ENCODE measurements around the gene TDRD7. TPM values are rescaled to one million over a fixed set of nuclear protein-coding genes. Genes with fewer than 3 reads are reported as not detected.

TDRD7 gene
- polyA plus RNA-seq, 1 experiment = 8.2 TPM

- Histone ChIP-seq H3K27me3 (ENCODE audit: control insufficient read depth, insufficient read depth, low read length) (no peaks in the 10 kb centered on the region), H3K9me3 (ENCODE audit: control insufficient read depth, insufficient read depth, low read length) (no peaks in the 10 kb centered on the region; the same call in 1 of the 2 replicates), H3K27ac (ENCODE audit: low read depth, low read length) (no peak overlapping the region), H3K4me3 (ENCODE audit: low read depth, low read length) (no peak overlapping the region)
- ChIA-PET POLR2A (no interaction called here), CTCF (interaction anchor here (3.2 kb wide), 1 partner anchor 18 kb away, joined by 13 read pairs; no protein-coding TSS in a partner anchor)
- TF ChIP-seq, protein P1, sequence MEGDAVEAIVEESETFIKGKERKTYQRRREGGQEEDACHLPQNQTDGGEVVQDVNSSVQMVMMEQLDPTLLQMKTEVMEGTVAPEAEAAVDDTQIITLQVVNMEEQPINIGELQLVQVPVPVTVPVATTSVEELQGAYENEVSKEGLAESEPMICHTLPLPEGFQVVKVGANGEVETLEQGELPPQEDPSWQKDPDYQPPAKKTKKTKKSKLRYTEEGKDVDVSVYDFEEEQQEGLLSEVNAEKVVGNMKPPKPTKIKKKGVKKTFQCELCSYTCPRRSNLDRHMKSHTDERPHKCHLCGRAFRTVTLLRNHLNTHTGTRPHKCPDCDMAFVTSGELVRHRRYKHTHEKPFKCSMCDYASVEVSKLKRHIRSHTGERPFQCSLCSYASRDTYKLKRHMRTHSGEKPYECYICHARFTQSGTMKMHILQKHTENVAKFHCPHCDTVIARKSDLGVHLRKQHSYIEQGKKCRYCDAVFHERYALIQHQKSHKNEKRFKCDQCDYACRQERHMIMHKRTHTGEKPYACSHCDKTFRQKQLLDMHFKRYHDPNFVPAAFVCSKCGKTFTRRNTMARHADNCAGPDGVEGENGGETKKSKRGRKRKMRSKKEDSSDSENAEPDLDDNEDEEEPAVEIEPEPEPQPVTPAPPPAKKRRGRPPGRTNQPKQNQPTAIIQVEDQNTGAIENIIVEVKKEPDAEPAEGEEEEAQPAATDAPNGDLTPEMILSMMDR (IDR thresholded peaks at IDR 0.05; ENCODE audit: low read depth, low read length) = no peak
- no peak for DNase-seq (ENCODE audit: low read depth, low spot score)
Measured at GRCh38 chr9:97368964-97369363, 42.9 kb upstream of the TDRD7 start.

- ChIA-PET POLR2A (no interaction called here), CTCF (interaction anchor here (0.5 kb wide), 1 partner anchor 1620 kb away, joined by 4 read pairs; no protein-coding TSS in a partner anchor)
- TF ChIP-seq, protein P1 (IDR thresholded peaks at IDR 0.05; ENCODE audit: low read depth, low read length) = no peak
- H3K27me3 ChIP-seq (ENCODE audit: control insufficient read depth, insufficient read depth, low read length) = no peaks in the 10 kb centered on the region
- no peak for DNase-seq (ENCODE audit: low read depth, low spot score)
- H3K27ac ChIP-seq (ENCODE audit: low read depth, low read length) = no peak overlapping the region
- no peaks in the 10 kb centered on the region; the same call in 1 of the 2 replicates for H3K9me3 ChIP-seq (ENCODE audit: control insufficient read depth, insufficient read depth, low read length)
- H3K4me3 ChIP-seq (ENCODE audit: low read depth, low read length) = no peak overlapping the region
Measured at GRCh38 chr9:97372580-97372979, 39.3 kb upstream of the TDRD7 start.

DNA sequence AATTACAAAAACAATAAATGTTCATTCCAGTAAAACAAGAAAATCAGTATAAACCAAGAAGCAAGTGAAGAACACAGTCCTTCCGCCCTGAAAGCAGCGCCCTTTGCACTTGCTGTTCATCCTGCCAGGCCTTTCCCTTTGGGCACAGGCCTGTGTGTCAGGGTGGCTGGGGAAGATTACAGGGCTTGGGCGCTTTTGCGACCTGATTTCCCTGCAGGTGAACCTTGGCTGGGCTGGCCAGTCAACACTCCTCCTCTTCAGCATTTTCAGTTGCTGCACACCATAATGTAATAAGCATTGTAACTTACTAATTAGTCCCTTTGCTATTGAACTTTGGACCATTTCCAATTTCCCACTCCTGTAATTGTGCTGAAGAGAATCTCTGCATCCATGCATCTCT lies 38.6 kb upstream of the TDRD7 start:
- no peaks in the 10 kb centered on the region for H3K27me3 ChIP-seq (ENCODE audit: control insufficient read depth, insufficient read depth, low read length)
- TF ChIP-seq, protein P1 (IDR thresholded peaks at IDR 0.05; ENCODE audit: low read depth, low read length) = no peak
- H3K27ac ChIP-seq (ENCODE audit: low read depth, low read length) = no peak overlapping the region
- H3K4me3 ChIP-seq (ENCODE audit: low read depth, low read length) = no peak overlapping the region
- ChIA-PET POLR2A (no interaction called here), CTCF (no interaction called here)
- H3K9me3 ChIP-seq (ENCODE audit: control insufficient read depth, insufficient read depth, low read length) = no peaks in the 10 kb centered on the region; the same call in 1 of the 2 replicates
- no peak for DNase-seq (ENCODE audit: low read depth, low spot score)

GRCh38 chr9:97374811-97375210 lies 37.1 kb upstream of the TDRD7 start:
- Histone ChIP-seq H3K9me3 (ENCODE audit: control insufficient read depth, insufficient read depth, low read length) (no peaks in the 10 kb centered on the region), H3K4me3 (ENCODE audit: low read depth, low read length) (no peak overlapping the region), H3K27ac (ENCODE audit: low read depth, low read length) (no peak overlapping the region), H3K27me3 (ENCODE audit: control insufficient read depth, insufficient read depth, low read length) (no peaks in the 10 kb centered on the region)
- DNase-seq (ENCODE audit: low read depth, low spot score) = no peak
- ChIA-PET CTCF (interaction anchor here (1.3 kb wide), 1 partner anchor 12 kb away, joined by 3 read pairs; no protein-coding TSS in a partner anchor), POLR2A (no interaction called here)
- TF ChIP-seq, protein P1 (IDR thresholded peaks at IDR 0.05; ENCODE audit: low read depth, low read length) = no peak

- DNase-seq (ENCODE audit: low read depth, low spot score) = no peak
- Histone ChIP-seq H3K9me3 (ENCODE audit: control insufficient read depth, insufficient read depth, low read length) (no peaks in the 10 kb centered on the region), H3K27ac (ENCODE audit: low read depth, low read length) (no peak overlapping the region), H3K4me3 (ENCODE audit: low read depth, low read length) (no peak overlapping the region), H3K27me3 (ENCODE audit: control insufficient read depth, insufficient read depth, low read length) (no peaks in the 10 kb centered on the region)
- CTCF ChIA-PET = interaction anchor here (1.2 kb wide), 1 partner anchor 9 kb away, joined by 3 read pairs; no protein-coding TSS in a partner anchor
- POLR2A ChIA-PET = no interaction called here
- TF ChIP-seq, protein P1 (IDR thresholded peaks at IDR 0.05; ENCODE audit: low read depth, low read length) = no peak
Measured at GRCh38 chr9:97376902-97377301, 35.0 kb upstream of the TDRD7 start.
